Epidermal melanocyte (primary cell): Measurements from ENCODE around the gene CELF4.

Experiments
- DNase-seq: peaks from one replicate; pipeline ENCODE4 v3.0.0; 2011; ENCODE audit warnings: low spot score; ENCODE audit not compliant: insufficient read length

Gene CELF4

DNA sequence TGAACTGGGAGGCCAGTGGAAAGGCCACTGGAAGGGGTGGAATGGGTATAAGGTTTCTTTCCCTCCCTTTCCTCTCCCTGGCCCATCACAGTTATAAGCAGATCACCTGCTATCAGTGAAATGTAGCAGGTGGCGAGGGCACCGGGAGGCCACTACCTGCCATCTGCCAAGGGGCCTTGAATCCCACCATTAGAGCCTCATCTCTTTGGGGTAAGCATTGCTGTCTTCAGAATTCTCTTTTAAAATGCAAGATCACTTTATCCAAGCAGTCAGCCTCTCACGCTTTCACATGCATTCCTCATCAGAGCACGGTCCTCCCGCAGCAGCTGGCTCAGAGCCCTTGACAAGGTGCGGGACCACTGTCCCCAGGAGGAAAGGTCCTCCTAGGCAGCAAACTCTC is 268.5 kb downstream of the CELF4 start:
- DNase-seq = no peak

DNA sequence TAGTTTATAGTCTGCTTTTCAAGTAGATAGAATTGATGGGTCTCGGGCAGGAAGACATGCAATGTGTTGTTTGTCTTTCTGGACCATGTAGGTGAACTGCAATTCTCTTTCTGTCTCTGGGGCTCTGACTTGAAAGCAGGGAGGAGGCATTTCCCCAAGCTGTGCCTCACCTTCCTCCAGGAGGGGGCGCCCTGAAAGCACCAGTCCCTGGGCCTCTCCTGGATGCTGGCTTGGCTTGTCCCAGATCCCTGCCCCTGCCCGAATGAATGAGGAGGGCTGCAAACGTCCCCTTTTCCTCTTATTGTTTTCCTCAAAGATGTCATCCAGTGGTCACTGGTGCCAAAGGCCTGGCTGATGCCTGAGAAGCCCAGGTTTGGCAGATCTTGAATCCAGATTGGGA is 270.6 kb downstream of the CELF4 start:
- no peak for DNase-seq

DNA sequence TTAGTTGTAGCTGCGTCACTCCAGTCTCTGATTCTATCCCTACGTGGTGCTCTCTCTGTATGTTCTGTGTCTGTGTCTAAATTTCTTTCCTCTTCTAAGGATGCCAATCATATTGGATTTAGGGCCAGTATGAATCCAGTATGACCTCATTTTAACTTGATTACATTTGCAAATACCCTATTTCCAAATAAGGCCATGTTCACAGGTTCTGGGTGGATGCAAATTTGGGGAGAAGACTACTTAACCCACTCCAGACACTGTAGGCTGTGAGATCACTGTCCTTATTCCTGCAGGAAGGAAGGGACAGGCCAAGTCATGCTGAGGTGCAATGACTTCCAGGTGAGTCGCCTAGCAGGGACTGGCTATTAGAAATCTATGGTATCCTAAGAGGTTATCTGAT is 272.2 kb downstream of the CELF4 start:
- DNase-seq = no peak

DNA sequence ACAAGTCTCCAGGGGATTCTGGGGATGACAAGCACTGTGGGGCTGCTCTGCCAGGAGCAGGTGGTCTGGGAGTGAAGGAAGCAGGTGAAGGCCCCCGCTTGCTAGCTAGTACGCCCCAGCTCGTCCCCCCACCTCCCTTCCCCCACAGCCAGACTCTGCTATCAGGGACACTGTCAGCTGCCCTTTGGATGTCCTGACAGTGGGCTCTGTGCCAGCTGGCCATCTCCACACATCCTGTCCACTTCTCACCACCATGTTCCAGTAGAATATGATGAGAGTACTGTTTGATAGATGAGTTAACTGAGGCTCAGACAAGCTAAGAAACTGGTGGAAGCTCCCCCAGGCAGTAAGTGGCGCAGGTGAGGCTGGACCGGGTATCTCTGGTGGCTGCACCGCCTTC is 276.2 kb downstream of the CELF4 start:
- no peak for DNase-seq

DNA sequence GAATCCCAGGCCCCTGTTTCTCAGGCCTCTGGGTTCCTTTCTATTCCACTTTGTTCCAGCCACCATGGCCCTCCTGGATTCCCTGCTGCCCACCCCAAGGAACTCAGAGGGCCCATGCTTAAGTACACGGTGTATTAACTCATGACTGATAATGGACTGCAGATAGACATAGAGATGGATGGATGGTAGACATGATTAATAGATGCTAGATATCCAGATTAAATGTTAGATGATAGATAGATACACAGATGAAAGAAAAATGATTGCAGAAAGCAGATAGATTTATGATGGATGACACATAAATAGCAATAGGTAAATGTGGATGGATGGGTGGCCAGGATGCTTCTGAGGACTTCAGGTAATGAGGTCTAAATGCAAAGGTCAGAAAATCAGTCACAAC is 278.0 kb downstream of the CELF4 start:
- DNase-seq = no peak

DNA sequence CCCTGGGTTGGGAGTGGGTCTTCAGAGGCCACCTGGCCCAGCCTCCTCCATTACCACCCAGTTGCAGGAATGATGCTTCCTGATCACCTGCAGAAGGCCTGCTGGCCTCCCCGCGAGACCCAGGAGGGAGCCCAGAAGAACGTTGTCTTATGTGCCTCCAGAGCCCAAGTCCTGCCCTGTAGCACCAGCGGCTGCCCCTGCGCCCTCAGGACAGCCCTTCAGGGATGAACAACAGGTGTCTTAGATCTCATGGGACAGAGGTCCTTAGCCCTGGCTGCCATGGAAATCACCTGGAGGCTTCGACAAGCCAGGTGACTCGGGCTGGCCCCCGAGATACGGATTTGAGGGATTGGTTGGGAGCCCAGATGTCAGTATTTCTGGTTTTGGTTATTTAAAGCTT is 278.8 kb downstream of the CELF4 start:
- DNase-seq = no peak

DNA sequence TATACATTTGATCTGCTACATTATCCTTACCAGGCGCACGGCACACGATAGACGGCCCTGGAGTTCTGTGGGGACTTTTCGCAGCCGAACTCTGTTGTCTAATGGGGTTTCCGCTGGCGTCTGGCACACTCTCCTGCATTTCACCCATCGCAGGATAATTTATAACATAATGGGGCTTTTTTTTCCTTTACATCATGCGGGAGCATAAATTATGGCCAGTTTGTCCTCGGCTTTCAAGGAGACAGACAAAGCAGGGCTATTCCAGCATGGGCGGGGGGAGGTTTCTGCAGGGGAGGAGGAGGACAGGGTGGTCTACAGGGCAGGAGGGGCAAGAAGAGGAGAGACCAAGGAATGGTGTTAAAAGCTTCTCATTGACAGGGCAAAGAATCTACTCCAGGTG is 279.8 kb downstream of the CELF4 start:
- no peak for DNase-seq

DNA sequence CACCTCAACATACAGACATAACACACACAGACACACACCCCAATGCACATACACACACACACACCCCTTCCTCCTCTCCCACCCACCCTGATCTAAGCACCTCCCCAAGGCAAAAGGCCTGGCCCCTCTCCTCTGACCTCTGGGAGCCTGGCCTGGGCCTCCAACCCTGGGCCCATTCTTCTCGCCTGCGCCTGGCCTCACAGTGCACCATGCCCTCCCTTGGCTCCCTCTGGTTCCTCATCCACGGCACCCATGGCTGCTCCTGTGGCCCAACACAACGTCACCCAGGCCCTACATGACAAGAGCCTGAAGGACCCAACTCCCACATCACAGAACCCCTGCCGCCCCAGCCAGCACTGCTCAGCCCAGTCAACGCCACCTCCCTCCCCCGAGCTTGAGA is 281.3 kb downstream of the CELF4 start:
- DNase-seq = no peak

DNA sequence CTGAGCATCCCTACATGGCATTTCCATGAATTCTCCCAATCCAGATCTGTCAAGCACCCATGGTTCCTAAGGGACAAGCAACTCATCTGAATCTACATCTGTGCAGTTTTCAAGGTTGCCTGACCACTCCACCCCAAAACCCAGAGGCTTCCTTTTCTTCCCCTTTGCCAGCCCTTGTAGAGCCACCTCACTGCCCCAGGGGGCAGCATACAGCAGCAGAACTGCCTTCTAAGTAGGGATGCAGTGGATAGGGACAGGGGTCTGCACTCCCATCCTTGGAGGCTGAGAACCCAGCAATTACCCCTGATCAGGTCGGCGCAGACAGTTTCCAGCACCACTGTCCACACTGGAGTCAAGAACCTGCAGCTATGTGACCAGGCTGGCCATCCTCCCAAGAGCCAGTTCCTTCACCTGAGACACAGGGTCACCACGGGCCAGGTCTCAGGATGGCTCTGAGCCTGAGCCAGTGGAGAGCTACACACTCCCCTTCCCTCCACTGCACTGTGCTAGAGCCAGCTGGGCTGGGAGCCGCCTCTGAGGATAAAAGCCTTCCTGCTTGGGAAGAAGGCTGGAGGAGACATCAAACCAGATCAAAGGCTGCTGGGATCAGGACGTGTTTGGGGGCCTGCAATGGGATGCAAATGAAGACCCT is 283.1 kb downstream of the CELF4 start:
- DNase-seq = no peak

DNA sequence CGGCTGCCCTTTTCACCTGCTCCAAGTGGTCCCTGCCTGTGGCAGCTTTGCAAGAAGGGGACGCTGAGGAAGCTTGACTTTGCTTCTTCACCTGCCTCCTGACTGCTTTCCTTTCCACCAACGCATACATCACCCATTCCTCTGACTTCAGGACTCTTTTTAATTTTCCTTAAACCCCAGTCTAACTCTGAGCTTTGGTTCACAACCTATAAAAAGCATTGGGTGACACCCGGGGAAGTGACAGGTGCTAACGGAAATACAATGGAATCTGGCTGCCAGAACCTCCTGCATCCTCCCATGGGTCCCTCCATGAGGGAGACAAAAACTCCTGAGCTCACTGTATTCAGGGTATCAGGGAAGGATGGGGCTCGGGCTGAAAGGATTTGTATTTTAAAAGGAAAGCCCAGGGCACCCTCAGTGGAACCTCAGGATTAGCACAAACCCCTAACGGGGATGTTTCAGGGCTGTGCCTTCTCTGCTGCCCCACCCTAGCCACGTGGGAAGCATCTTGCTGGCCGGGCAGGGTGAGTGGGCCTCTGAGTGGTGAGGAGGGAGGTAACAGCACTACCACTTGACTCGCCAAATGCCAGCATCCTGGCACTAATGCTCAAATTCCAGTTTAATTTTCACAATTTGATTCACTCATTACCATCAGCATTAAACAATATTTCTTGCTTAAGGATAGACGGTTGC is 284.8 kb downstream of the CELF4 start:
- no peak for DNase-seq

DNA sequence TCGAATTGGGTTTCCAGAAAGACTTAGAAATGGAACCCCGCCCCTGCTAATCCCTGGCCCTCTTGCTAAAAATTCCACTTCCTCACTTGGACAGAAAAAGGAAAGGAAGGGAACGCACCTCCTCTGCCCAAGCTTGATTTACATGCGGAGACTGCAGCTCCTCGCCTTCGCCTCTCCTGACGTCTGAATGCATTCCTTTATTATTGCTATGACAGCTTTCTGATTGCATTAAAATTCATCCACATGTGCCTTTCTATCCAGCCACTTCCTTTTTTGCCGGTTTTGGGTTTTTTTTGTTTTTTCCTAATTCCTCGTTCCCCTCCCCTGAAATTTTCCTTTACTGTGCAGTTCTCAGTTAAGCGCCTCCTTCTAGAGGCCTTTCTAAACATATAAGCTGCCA is 287.8 kb downstream of the CELF4 start:
- DNase-seq = no peak

DNA sequence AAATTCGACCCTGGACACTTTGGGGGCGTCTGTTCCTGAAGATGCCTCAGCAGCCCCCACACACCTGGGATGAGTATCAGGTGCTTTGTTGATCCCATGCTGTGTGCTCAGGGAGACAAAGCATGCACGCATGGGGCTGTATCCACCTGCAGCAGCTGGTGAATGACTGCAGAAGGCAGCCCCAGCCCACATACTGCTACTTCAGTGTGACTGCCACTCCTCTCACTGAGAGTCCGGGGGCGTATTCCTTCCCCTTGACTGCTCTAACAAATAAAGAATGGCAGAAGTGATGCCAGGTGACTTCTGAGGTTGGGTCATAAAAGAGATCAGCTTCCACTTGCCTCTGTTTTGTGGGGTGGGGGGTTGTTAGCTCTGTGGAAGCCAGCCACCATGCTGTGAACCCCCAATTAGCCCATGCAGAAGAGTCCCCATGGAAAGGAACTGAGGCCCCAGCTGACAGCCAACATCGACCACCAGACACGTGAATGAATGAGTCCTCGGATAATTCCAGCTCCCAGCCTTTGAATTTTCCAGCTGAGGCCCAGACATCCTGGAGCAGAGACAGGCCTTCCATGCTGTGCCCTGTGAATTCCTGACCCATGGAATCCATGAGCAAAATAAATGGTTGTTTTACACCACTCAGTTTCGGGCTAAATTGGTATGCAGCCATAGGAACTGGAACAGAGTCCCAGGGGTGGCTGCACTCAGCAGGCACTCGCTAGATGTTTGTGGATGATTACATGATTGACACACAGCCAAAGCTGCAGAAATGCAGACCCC is 289.3 kb downstream of the CELF4 start:
- DNase-seq = no peak

DNA sequence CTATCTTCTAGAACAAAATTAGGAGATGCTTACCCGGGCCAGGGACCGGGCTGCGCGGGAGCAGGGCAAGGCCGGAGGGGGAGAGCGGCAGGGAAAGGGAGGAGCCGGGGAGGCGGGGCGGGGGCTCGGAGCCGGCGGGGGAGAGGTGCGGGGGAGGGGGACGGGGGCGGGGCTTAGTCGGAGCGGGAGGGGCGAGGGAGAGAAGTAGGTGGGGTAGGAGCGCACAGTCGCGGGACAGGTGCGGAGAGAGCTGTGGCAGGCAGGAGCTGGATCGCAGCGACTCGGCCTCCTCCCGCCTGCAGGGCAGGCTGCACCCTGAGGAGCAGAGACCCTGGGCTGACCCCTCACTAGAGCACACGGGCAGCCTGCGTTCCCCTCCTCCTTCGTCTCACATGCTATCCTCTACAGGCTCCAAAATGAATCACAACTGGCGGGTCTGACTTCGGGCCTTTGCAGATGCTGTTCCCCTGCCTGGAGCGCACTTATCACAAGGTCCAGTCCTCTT is 290.3 kb downstream of the CELF4 start:
- no peak for DNase-seq

DNA sequence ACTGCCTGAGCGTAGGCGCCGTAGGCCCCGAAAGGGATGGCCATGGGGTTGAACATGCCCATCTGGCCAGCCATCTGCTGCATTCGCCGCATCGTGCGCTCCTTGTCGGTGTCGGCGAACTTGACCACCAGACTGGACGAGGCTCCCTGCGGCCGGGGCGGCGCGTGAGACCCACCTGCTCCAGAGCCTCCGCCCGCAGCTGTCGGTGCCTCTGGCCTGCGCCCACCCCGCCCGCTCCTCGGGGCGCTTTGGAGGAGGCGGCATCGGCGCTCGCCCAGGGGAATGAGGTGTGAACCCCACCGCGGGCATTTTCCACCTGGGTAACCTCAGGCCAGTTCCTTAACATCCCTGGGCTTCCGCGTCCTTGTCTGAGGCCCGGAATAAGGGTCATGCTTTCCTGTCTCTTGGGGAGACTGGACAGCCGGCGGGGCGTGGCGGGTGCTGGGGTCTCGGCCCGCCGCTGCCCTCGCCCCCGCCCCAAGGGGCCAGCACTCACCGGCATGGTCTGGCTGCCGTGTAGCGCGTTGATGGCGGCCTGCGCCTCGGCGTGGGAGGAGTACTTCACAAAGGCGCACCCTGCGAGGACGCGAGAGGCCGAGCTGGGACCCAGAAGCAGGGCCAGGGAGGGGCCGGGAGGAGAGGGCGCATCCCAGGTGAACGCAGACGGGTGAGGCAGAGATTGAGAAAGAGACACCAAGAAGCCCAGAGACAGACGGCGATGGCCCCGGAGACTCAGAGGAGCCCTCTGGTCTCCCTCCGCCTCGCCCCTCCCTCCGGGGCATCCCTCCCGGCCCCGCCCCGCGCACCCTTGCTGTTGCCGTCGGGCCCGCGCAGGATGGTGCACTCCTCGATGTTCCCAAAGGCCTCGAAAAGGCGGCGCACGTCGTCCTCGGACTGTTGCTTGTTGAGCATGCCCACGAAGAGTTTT is 291.0 kb downstream of the CELF4 start:
- no peak for DNase-seq

DNA sequence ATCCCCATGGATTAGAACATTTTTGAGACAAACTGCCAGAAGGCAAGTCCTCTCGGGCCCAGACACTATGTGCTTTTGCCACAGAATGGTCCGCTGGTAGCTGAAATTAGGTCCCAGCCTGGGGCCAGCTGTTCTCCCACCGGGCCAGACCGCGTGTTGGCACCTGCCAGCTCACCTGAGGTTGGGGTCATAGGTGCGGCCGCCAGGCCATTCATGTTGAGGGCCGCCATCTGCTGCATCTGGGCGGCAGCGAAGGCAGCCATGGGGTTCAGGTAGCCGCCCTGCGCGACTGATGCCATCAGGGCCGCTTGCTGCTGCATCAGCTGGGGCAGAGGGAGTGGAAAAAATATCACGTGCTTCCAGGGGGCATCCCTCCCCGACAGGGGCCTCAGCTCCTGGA is 292.8 kb downstream of the CELF4 start:
- no peak for DNase-seq

DNA sequence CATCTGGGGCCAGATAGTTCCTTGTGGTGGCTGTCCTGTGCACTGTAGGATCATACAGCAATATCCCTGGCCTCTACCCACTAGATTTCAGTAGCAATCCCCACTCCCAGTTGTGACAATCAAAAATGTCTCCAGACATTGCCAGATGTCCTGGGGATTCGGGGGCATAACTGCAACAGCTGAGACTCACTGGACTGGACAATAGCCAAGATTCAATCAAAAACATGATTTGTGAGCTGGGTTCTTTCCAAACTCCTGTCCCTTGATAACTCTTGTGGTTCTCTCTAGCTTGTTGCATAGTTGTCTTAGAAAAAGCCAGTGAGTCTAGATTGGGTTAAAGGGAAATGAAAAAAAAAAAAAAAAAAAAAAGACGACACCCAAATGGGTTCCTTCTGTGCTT is 293.4 kb downstream of the CELF4 start:
- DNase-seq = peak; percentile 3

DNA sequence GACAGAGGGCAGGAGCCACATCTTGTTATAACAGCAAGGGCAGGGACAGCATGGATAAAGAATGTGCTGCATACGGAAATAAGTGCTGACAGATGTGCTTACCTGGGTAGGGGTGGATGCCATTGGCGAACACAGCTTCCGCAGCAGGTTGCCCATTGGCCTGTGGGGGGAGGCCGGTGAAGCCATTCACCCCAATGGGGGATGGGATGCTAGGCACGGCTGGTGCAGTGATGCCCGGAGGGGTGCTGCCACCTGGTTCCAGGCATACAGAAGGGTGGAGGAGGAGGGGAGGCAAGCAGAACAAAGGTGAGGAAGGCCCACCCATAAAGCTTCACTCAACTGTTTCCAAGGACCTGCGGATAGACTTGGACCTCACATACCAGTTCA is 294.9 kb downstream of the CELF4 start:
- no peak for DNase-seq

DNA sequence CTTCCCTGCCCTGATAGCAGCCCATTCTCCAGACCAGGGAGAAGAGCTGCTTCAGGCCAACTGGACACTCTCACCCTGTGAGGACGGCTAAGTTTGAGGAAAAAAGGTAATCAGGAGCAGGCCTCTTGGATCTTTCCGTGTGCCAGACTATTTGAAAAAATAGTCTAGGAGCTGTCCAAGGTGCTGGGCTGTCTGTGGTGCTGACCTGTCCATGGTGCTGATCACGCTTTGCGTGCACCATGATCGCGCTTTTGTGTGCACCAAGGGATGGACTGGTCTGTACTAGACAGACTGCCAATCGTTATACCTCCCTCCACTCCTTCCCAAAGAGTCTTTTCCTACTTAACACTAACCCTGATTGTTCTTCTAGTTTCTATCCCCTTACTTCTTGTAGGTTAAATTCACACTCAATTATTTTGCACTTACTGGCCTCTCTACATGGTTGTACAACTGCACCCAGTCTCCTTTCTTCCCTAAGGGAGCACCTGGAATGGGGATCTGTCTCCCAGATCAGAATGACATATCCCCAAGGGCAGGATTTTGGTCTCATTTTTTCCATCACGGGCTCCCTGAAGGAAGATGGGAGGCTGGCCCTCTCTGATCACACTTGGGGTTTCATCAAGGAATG is 295.4 kb downstream of the CELF4 start:
- DNase-seq = no peak

DNA sequence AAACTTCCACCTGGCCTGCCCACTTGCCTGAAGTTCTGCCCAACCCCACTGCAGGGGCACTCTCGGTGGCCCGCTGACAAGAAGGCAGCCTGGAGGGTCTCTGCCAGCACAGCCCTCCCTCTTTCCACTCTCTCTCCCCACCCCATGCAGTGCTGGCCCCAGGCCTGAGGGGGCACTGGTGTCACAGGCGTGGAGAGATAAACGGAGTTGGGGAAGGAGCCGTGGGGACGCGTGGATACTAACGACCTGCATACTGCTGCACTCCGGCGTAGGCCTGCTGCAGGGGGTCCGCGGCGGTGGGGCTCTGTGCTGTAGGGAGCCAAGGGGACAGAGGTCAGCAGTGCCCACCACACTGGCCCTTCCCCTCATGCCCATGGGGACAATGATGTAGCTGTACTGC is 299.3 kb downstream of the CELF4 start:
- no peak for DNase-seq

DNA sequence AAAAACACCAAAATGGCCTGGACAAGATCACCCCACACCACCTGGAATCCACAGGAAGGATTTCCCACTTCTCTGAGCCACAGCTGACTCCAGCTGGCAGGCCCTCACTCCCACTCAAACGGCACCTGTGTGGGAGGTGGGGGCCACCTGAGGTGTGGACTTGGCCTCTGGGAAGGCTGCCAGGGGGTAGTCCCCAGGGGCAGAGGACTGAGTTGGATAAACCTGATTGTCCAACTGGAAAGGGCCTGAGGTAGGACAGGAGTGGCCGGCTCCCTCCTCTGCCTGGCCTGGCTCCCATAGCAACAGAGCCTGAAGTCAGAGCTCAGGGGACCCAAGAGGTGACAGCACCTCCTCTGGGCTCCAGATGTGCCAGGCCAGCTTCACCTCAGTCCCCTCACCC is 300.2 kb downstream of the CELF4 start:
- DNase-seq = no peak

DNA sequence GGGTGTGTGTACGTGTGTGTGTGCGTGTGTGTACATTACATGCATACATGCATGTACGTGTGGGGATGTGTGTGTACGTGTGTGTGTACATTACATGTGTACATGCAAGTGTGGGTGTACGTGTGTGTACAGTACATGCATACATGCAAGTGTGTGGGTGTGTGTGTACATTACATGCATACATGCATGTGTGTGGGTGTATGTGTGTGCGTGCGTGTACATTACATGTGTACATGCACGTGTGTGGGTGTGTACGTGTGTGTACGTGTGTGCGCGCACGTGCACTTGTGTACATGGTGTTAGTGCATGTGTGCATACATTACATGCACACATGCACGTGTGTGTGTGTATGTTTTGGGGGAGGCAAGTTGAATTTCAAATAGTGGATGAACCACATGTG is 300.6 kb downstream of the CELF4 start:
- no peak for DNase-seq
